Measurements from ENCODE around the gene SUPT3H. TPM values are rescaled to one million over a fixed set of nuclear protein-coding genes. Genes with fewer than 3 reads are reported as not detected.

SUPT3H gene
- total RNA-seq, 1 experiment from 2014 or later, result 10.3 TPM

- intact Hi-C loops (cut with micrococcal nuclease; ENCODE audit: unreplicated experiment), result loop anchor here (10.0 kb wide), 1 partner anchor 270 kb away; the partner anchor contains the start of gene SUPT3H
- H3K36me3 Mint-ChIP-seq (ENCODE audit: insufficient read depth, unreplicated experiment), result no peaks in the 10 kb centered on the region
- no peak overlapping the region for H3K27ac Mint-ChIP-seq (ENCODE audit: unreplicated experiment)
- CTCF ChIA-PET, result no interaction called here
- H3K9me3 Mint-ChIP-seq (ENCODE audit: low read depth, unreplicated experiment), result no peaks in the 10 kb centered on the region
- H3K27me3 Mint-ChIP-seq (ENCODE audit: unreplicated experiment), result no peaks in the 10 kb centered on the region
- TF ChIP-seq CTCF (IDR thresholded peaks at IDR 0.05; ENCODE audit: unreplicated experiment), result no peak
- no peaks in the 10 kb centered on the region for H3K4me1 Mint-ChIP-seq (ENCODE audit: low read depth, unreplicated experiment)
- H3K4me3 Mint-ChIP-seq (ENCODE audit: low read depth, unreplicated experiment), result no peak overlapping the region
- BruUV-seq (replicated peaks), result no TSS peak
- no peak for DNase-seq
Measured at GRCh38 chr6:45105170-45105820, 272.4 kb downstream of the SUPT3H start.

- no peak for TF ChIP-seq CTCF (IDR thresholded peaks at IDR 0.05; ENCODE audit: unreplicated experiment)
- CTCF ChIA-PET, result no interaction called here
- Mint-ChIP-seq H3K27me3 (ENCODE audit: unreplicated experiment) (no peaks in the 10 kb centered on the region), H3K36me3 (ENCODE audit: insufficient read depth, unreplicated experiment) (no peaks in the 10 kb centered on the region), H3K4me1 (ENCODE audit: low read depth, unreplicated experiment) (no peaks in the 10 kb centered on the region), H3K4me3 (ENCODE audit: low read depth, unreplicated experiment) (no peak overlapping the region), H3K27ac (ENCODE audit: unreplicated experiment) (no peak overlapping the region), H3K9me3 (ENCODE audit: low read depth, unreplicated experiment) (no peaks in the 10 kb centered on the region)
- no peak for DNase-seq
- BruUV-seq (replicated peaks), result no TSS peak
- intact Hi-C loops (cut with micrococcal nuclease; ENCODE audit: unreplicated experiment), result loop anchor here (10.0 kb wide), 1 partner anchor 270 kb away; the partner anchor contains the start of gene SUPT3H
Measured at GRCh38 chr6:45104429-45104828, 273.3 kb downstream of the SUPT3H start.

GRCh38 chr6:45098256-45098655 lies 279.5 kb downstream of the SUPT3H start:
- H3K36me3 Mint-ChIP-seq (ENCODE audit: insufficient read depth, unreplicated experiment), result no peaks in the 10 kb centered on the region
- H3K27me3 Mint-ChIP-seq (ENCODE audit: unreplicated experiment), result no peaks in the 10 kb centered on the region
- H3K4me3 Mint-ChIP-seq (ENCODE audit: low read depth, unreplicated experiment), result no peak overlapping the region
- H3K9me3 Mint-ChIP-seq (ENCODE audit: low read depth, unreplicated experiment), result no peaks in the 10 kb centered on the region
- DNase-seq, result no peak
- H3K4me1 Mint-ChIP-seq (ENCODE audit: low read depth, unreplicated experiment), result no peaks in the 10 kb centered on the region
- BruUV-seq (replicated peaks), result no TSS peak
- CTCF ChIA-PET, result no interaction called here
- H3K27ac Mint-ChIP-seq (ENCODE audit: unreplicated experiment), result no peak overlapping the region
- no peak for TF ChIP-seq CTCF (IDR thresholded peaks at IDR 0.05; ENCODE audit: unreplicated experiment)
- intact Hi-C loops (cut with micrococcal nuclease; ENCODE audit: unreplicated experiment), result no loop called here

- BruUV-seq (replicated peaks), result no TSS peak
- Mint-ChIP-seq H3K27me3 (ENCODE audit: unreplicated experiment) (no peaks in the 10 kb centered on the region), H3K27ac (ENCODE audit: unreplicated experiment) (no peak overlapping the region), H3K9me3 (ENCODE audit: low read depth, unreplicated experiment) (no peaks in the 10 kb centered on the region), H3K4me1 (ENCODE audit: low read depth, unreplicated experiment) (no peaks in the 10 kb centered on the region), H3K4me3 (ENCODE audit: low read depth, unreplicated experiment) (no peak overlapping the region), H3K36me3 (ENCODE audit: insufficient read depth, unreplicated experiment) (no peaks in the 10 kb centered on the region)
- CTCF ChIA-PET, result no interaction called here
- intact Hi-C loops (cut with micrococcal nuclease; ENCODE audit: unreplicated experiment), result no loop called here
- no peak for TF ChIP-seq CTCF (IDR thresholded peaks at IDR 0.05; ENCODE audit: unreplicated experiment)
- no peak for DNase-seq
Measured at GRCh38 chr6:45094831-45095230, 282.9 kb downstream of the SUPT3H start.

All from Calu3 (cell line).